SU-DHL-6 (cell line): Measurements from ENCODE around the gene HIVEP3.

ENCODE experiments used
- EZH2phosphoT487 ChIP-seq: fragments of 200-600 bp; sonication (generic), shearing (Covaris generic); conservative IDR thresholded peaks from 2 replicates; pipeline ENCODE4 v1.6.1; 2018; ENCODE audit warnings: mild to moderate bottlenecking, antibody characterized with exemption, low read length, moderate library complexity, mixed read lengths
- TF ChIP-seq, protein P1 (sequence below): fragments of 200-600 bp; sonication (generic); IDR thresholded peaks from one replicate; pipeline ENCODE4 v1.5.1; 2017; ENCODE audit warnings: antibody characterized with exemption, mild to moderate bottlenecking, low read length, moderate library complexity; ENCODE audit not compliant: insufficient read depth, poor library complexity, severe bottlenecking

DNA sequence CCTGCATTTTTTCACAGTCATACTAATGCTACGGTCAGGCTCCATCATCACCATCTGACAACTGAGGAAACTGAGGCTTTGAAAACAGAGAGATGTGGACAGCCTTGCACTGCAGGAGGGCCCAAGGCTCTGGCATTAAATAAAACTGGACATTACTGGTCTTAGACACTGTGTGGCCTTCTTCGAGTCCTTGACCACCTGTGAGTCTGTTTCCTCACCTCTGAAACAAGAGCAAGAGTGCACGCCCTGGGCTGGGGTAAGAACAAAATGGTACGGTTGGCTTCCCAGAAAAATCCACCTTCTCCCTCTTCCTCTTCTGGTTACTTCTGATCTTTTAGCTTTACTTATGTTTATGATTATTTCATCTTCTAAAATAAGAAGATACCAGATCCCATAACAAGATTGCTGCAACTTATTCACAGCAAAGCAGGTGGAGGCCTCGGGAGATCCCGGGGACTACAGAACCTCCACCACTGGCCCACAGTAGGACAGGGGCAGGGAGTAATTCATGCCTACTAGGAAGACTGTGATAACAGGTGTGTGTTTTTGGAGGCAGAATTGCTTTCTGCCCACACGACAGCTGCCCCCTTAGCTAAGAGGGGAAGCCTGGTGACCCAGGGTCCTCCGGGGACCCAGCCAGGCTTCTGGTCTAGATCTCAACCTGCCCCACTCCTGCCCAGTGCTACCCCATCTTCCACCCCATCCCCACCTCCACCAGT, 277.8 kb downstream of the HIVEP3 start:
- no peak for TF ChIP-seq EZH2phosphoT487
- TF ChIP-seq, protein P1, sequence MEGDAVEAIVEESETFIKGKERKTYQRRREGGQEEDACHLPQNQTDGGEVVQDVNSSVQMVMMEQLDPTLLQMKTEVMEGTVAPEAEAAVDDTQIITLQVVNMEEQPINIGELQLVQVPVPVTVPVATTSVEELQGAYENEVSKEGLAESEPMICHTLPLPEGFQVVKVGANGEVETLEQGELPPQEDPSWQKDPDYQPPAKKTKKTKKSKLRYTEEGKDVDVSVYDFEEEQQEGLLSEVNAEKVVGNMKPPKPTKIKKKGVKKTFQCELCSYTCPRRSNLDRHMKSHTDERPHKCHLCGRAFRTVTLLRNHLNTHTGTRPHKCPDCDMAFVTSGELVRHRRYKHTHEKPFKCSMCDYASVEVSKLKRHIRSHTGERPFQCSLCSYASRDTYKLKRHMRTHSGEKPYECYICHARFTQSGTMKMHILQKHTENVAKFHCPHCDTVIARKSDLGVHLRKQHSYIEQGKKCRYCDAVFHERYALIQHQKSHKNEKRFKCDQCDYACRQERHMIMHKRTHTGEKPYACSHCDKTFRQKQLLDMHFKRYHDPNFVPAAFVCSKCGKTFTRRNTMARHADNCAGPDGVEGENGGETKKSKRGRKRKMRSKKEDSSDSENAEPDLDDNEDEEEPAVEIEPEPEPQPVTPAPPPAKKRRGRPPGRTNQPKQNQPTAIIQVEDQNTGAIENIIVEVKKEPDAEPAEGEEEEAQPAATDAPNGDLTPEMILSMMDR, result no peak
